RPMI8226 (cell line): ENCODE measurements around the gene HAUS2.
A peak's percentile ranks its signal among the peaks of the same experiment; 100 is the strongest.
"Not testable (repeated sequence)": the region's sequence is repeated elsewhere in the genome, so short reads cannot be mapped to it uniquely, and the experiment has no call there.

Experiments used
- DNase-seq: peaks from one replicate; pipeline ENCODE4 v3.0.0-alpha.2; 2015

HAUS2 gene

GRCh38 chr15:42548249-42549031, at the start of gene HAUS2, which contains the start of gene LRRC57:
TSS of gene HAUS2 (plus strand) at chr15:42548838. CDS start at chr15:42548873, 35 bp downstream.
TSS of gene LRRC57 (minus strand) at chr15:42548793. CDS start at chr15:42548434, 359 bp downstream.
- DNase-seq, result peak; percentile 90

- no peak for DNase-seq
These were observed 48.6 kb upstream of the HAUS2 start for GRCh38 chr15:42499858-42500609.

GRCh38 chr15:42502477-42502876, 46.2 kb upstream of the HAUS2 start:
- DNase-seq, result no peak

- DNase-seq, result no peak
These were observed 44.8 kb upstream of the HAUS2 start for GRCh38 chr15:42503825-42504224.

GRCh38 chr15:42504631-42505030, 44.0 kb upstream of the HAUS2 start:
- no peak for DNase-seq

GRCh38 chr15:42507514-42507913, 41.1 kb upstream of the HAUS2 start:
- no peak for DNase-seq

GRCh38 chr15:42508263-42508690, 40.4 kb upstream of the HAUS2 start:
- no peak for DNase-seq

GRCh38 chr15:42510258-42511006, 38.2 kb upstream of the HAUS2 start:
- DNase-seq, result no peak

GRCh38 chr15:42511007-42511391, 37.6 kb upstream of the HAUS2 start:
- DNase-seq, result no peak

GRCh38 chr15:42523331-42523730, 25.3 kb upstream of the HAUS2 start:
- no peak for DNase-seq

GRCh38 chr15:42528970-42529369, 19.7 kb upstream of the HAUS2 start:
- DNase-seq, result no peak

GRCh38 chr15:42533246-42533645, 15.4 kb upstream of the HAUS2 start:
- DNase-seq, result no peak

GRCh38 chr15:42544853-42545629, 3.6 kb upstream of the HAUS2 start:
- no peak for DNase-seq

GRCh38 chr15:42547918-42548248, 755 bp upstream of the HAUS2 start:
- no peak for DNase-seq

GRCh38 chr15:42549032-42549491, 424 bp downstream of the HAUS2 start:
- DNase-seq, result peak; percentile 34

GRCh38 chr15:42549741-42550392, 1.2 kb downstream of the HAUS2 start:
- no peak for DNase-seq

- DNase-seq, result no peak
These were observed 4.9 kb downstream of the HAUS2 start for GRCh38 chr15:42553554-42553953.

- DNase-seq, result not testable (repeated sequence)
These were observed 8.0 kb downstream of the HAUS2 start for GRCh38 chr15:42556550-42557207.

GRCh38 chr15:42558739-42559138, 10.1 kb downstream of the HAUS2 start:
- no peak for DNase-seq

- peak; percentile 95 for DNase-seq
These were observed 26.8 kb downstream of the HAUS2 start, which contains the start of gene STARD9 for GRCh38 chr15:42575188-42576039. TSS of gene STARD9 (plus strand) at chr15:42575606. CDS start at chr15:42575716, 110 bp downstream.
